GM19455 (cell line): Measurements from ENCODE around the gene CDC42BPG.
A peak's percentile ranks its signal among the peaks of the same experiment; 100 is the strongest.

Experiments used
- ATAC-seq: cut with Tn5 transposase; IDR thresholded peaks from one replicate; pipeline ENCODE4 v1.9.1; 2021; ENCODE audit not compliant: unreplicated experiment

CDC42BPG gene

DNA sequence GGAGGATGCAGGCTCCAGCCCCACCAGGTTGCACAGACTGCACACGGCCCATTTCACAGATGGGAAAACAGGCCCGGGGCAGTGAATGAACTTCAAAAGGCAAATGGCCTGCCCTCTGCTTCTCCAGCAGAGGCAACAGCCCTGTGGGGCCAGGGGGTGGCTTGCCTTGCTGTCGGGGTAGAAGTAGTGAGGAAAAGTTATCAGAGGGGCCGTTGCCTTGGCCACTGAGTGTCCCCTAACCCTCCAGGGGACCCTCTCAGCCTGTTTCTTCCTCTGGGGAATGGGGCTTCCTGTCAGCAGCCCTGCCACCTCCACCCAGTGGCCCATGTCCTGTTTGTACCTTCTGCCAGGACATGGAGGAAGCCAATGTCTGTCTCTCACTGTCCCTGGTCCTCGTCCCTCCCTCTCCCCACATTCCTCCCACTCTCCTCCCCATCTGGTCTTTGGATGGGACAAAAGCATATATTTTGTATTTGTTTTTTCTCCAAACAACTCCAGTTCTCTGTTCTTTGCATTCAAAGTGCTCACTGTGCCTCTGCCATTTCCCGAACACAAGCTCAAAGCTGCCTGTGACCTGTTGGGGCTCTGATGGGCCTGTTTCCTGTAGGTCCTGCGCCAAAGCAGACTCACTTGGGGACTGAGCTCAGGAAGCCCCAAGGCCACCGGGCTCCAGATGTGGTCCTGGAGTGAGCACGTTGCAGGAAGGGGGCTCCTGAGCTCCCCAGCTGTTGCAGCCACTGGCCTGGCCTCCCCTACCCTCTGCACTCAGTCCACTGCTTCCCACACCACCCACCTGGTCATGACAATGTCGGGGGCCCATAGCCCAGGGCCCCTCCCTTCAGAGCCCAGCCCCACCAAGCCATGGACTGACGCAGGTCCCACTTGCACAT is 50.9 kb downstream of the CDC42BPG start:
- no peak for ATAC-seq

- no peak for ATAC-seq
These were observed 52.0 kb downstream of the CDC42BPG start for GRCh38 chr11:64792482-64792881.

DNA sequence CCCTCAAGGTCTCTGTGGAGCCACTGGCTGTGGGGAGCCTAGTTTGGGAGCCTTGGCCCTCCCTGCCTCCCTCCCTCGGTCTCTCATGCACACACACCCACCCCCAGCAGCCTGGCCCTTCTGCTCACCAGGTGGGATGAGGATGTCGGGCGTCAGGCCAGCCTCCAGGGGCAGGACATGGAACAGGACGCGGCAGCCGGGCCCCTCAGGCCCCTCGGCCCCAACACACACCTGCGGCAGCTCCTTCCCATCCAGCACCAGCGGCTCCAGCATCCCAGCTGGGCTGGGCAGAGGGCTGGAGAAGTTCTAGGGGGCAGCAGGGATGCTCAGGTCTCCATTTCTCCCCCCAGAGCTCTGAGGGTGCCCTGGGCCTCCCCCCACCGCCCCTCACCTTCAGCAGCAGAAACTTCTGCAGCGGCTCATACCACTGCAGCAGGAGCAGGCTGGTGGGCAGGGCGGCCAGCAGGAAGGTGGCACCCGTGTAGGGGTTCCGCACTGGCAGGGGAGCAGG is 52.6 kb downstream of the CDC42BPG start:
- ATAC-seq: no peak

DNA sequence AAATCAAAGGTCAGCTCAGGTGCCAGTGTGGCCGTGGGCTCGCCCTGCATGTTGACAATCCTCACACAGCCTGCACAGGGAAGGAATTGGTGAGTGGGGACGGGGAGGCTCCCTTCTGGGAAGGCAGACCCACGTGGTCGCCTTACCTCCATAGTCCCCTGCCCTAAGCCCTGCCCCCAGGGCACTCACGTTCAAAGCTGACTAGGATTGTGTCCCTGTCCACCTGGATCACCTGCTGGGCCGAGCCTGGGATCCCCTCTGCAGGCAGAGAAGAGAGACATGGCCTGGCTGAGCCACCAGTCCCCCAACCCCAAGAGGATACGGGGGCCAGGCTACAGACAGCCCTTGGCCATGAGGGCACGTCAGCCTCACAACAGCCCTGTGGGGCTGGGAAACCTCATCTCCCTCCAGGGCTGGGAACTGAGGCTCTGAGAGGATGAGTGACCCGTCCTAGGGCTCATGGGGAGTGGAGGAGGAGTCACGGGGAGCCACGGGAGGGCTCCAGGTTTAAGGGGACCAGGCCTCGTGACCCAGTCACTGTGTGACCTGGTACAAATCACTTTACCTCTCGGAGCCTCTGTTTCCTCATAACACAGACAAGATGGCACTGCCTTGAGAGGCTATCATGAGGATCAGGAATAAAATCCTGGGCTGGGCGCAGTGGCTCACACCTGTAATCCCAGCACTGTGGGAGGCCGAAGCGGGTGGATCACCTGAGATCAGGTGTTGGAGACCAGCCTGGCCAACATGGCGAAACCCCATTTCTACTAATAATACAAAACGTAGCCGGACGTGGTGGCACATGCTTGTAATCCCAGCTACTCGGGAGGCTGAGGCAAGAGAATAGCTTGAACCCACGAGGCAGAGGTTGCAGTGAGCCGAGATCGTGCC is 54.0 kb downstream of the CDC42BPG start:
- no peak for ATAC-seq

DNA sequence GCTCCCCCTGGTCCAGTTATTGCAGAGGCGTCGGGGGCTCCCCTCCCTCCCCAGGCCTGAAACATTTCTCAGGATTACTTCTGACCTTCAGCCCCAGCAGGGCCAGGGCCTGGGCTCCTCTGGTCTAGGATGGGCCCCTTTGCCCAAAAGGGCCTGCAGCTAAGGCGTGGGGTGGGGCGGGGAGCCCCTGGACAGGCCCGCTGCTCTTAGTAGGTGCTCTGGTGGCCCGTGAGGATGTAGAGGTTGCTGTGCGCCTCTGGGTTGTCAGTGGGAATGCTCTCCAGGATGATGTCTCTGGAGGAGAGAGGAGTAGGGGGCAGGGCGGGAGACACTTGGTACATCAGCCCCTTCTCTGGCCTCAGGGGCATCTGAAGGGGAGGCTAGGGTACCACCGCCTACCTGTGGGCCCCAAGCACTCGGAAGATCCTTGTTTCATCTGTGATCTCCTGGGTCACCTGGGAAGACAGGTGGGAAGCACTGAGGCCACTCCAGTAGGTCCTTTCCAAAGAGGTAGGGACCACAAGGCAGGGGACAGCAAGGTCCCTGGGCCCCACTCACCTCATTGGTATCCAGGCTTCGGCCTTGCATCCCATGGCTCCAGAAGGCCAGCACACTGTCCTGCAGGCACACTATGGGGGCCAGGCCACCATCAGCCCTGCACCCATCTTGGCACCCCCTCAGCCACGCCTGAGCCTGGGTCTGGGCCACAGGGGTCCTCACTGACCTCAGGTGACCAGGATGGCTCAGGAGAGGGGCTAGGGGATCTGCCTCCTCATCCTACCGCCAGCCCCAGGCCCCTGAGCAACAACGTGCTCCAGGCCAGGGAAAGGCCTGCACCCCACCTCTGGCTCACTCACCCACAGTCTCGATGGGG is 54.9 kb downstream of the CDC42BPG start:
- no peak for ATAC-seq

- ATAC-seq: no peak
These were observed 55.9 kb downstream of the CDC42BPG start for GRCh38 chr11:64788321-64789215.

DNA sequence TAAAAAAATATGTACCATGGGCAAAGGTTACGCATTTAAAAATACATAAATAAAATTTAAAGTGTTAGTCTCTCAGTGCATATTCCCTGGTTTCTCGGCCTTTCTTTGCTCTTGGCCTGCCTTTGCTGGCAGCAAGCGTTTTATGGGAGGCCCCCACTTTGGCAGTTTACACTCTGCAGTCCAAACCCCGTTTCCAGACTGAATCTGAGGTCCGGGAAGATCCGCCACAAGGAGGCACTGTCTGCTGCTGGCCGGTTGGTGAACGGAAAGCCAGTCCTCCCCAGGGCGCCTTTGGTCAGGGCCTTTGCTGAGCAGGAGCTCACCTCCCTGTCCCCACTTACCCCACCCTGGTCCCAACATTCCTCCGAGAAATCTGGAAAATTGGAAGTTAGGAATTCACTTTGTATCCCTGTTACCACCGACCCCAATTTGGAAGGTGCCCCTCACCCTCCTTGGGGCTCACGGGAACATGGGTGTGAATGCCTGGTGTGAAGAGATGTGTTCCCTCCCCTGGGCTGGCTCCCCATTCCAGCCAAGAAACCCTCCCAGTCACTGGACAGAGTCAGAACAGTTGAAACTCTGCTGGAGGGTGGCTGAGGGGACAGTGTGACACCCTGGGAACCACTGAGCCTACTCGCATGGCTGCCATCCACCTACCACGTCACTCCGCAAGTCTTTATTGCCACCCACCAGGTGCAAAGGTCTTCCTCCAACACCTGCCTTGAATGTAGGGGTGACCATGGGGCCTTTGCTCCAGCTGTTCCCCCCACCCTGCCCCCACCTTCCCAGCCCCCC is 56.7 kb downstream of the CDC42BPG start:
- no peak for ATAC-seq

- no peak for ATAC-seq
These were observed 58.1 kb downstream of the CDC42BPG start for GRCh38 chr11:64786308-64786707.

DNA sequence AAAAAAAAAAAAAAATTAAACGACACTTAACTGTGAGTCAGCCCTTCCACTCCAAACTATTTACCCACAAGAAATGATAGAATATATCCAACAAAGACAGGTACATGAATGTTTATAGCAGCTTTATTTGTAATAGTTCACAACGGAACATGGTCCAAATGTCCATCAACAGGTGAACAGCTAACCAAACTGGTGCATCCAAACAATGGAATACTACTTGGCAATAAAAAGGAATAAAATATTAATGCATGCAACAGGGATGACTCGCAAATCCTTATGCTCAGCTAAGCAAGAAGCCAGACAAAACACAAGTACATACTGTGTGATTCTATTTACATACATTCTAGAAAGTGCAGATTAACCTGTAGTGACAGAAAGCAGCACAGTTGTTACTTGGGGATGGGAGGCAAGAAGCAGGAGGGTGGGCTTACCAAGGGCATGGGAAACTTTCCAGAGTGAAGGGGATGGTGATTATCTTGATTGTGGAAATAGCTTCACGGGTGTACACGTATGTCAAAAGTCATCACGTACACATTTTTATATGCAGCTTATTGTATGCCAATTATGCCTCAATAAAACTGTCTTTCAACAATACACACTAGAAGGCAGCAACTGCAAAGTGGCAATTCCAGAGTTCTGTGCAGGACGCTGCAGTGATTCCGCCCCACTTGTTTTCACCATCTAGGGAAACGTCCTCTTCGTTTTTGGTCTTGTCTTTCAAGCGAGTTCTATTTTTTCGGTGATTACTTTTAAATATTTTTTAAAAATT is 59.5 kb downstream of the CDC42BPG start:
- no peak for ATAC-seq

- ATAC-seq: peak; percentile 71
These were observed 65.8 kb downstream of the CDC42BPG start, which contains the start of gene SF1 for GRCh38 chr11:64778473-64779298. Gene SF1, minus strand, starts transcription at chr11:64778542. Its CDS starts 150 bp downstream, at chr11:64778392.

- peak; percentile 17 for ATAC-seq
These were observed 66.3 kb downstream of the CDC42BPG start for GRCh38 chr11:64778223-64778472.

GRCh38 chr11:64777449-64778222 is 66.8 kb downstream of the CDC42BPG start:
- peak; percentile 26 for ATAC-seq

GRCh38 chr11:64776875-64777274 is 67.6 kb downstream of the CDC42BPG start:
- no peak for ATAC-seq

DNA sequence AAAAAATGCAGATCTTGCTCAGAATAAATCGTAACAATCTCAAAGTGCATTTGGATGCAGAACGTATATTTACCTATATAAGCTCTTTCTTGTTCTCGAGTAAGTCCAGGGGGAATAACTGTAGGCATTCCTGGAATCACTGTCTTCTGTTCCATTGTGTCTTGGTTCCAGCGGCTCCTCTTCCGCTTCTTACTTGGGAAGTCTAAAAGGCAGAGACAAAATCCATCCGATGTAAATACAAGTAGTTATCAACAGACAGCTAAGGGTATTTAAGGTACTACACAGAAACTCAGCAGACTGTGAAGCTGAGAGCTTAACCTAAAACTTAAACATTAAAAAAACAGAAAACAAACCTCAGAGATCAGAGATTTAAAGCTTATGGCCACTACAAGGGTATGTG is 68.0 kb downstream of the CDC42BPG start:
- ATAC-seq: no peak

GRCh38 chr11:64774144-64774543 is 70.3 kb downstream of the CDC42BPG start:
- no peak for ATAC-seq
